Suprapubic skin (tissue), 4 donors: Measurements from ENCODE around the gene VAV2. TPM values are rescaled to one million over a fixed set of nuclear protein-coding genes. Genes with fewer than 3 reads are reported as not detected.

Source experiments
- DNase-seq, 2 donors: peaks; one replicate each; pipeline ENCODE4 v3.0.0-alpha.2; 2019; ENCODE audit warnings: low spot score in 2 of 2
- H3K27ac ChIP-seq: fragments of 200-600 bp; sonication (generic); one replicate; pipeline ENCODE4 v1.5.1; 2019
- H3K27me3 ChIP-seq: fragments of 200-600 bp; sonication (generic); one replicate; pipeline ENCODE4 v1.5.1; 2019
- H3K36me3 ChIP-seq: fragments of 200-600 bp; sonication (generic); one replicate; pipeline ENCODE4 v1.5.1; 2019
- H3K4me1 ChIP-seq: fragments of 200-600 bp; sonication (generic); one replicate; pipeline ENCODE4 v1.5.1; 2019
- H3K4me3 ChIP-seq: fragments of 200-600 bp; sonication (generic); one replicate; pipeline ENCODE4 v1.5.1; 2019; ENCODE audit warnings: mild to moderate bottlenecking
- H3K9me3 ChIP-seq: fragments of 200-600 bp; sonication (generic); one replicate; pipeline ENCODE4 v1.5.1; 2019
- EP300 ChIP-seq: sonication (generic); formaldehyde crosslinking; IDR thresholded peaks from one replicate; pipeline ENCODE4 v1.6.1; 2017; ENCODE audit warnings: antibody characterized with exemption
- POLR2A ChIP-seq, 2 donors: fragments of 450-650 bp; IDR thresholded peaks; one replicate each; pipeline ENCODE4 v1.6.1; 2017; ENCODE audit warnings: antibody characterized with exemption in 2 of 2, mild to moderate bottlenecking in 2 of 2, moderate library complexity in 2 of 2
- POLR2AphosphoS5 ChIP-seq, 3 donors: sonication (generic); formaldehyde crosslinking; IDR thresholded peaks; one replicate each; pipeline ENCODE4 v1.6.1; 2017; ENCODE audit warnings: antibody characterized with exemption in 3 of 3
- WGBS: methylation state at CpG from one replicate; pipeline ENCODE4 v1.1.5; 2018; 5-methylcytosine and 5-hydroxymethylcytosine counted together
- total RNA-seq, 4 donors: library from RNA; depleted of rRNA; stranded (reverse); fragments of >200 nt; gene quantifications; one replicate each; pipeline ENCODE4 v1.1.0, GENCODE V29; 2016
- TF ChIP-seq, protein P1 (sequence below), 2 donors: fragments of 200-600 bp in 1 of 2; fragments of 450-650 bp in 1 of 2; sonication (generic) in 1 of 2; IDR thresholded peaks; one replicate each; pipeline ENCODE4 v1.5.1; 2016 to 2019; ENCODE audit warnings: antibody characterized with exemption in 2 of 2, mild to moderate bottlenecking in 1 of 2, moderate library complexity in 1 of 2

The VAV2 gene
- 10 to 100 TPM in 1 of 4 donors, 1 to 10 TPM in 3; 5.2 to 10.3 (median 6.4) TPM for total RNA-seq

DNA sequence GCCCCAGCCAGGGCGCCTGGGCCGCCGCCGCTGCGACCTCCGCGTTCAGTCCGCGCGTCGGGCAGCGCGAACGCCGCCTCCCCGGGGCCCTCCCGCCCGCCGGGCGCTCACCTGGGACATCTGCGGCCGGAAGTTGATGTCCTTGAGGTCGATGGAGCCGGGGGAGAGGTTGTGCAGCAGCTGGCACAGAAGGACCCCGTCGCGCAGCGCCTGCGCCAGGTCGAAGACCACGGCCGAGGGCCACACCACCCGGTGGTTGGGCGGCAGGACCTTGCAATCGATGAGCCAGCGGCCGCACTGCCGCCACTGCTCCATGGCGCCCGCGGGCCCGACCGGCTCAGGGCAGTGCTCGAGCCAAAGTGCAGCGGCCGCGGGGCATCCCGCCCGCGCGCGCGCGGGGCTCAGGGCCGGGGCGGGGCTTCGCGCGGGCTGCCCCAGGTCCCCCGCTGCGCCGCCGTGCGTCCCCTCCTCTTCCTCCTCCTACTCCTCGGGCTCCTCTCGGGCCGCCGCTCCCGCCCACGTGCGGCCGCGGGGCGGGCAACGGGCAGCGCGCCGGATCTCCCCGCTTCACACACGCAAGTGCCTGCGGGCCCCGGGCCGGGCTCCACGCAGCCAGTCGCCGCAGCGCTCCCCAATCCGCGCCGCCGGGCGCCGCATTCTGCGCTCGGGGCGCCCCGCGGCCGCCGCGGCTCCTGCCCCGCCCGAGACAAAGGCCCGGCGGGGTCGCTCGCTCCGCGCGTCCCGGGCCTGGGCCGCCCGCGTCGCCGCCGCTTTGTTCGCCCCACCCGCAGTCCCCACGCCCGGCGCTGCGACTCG lies at the start of gene VAV2:
Gene VAV2, minus strand, starts transcription at position 361 of the 816 bp plus-strand sequence. Its CDS starts 46 bp downstream, at position 315.
- peak within 1 kb of the TSS; percentile 69 for H3K27ac ChIP-seq
- H3K4me3 ChIP-seq: peak within 1 kb of the TSS; percentile 68
- DNase-seq: peak; percentile 73 to 81
- WGBS: 2% methylated on average over 10 of the region's 124 CpGs
- H3K4me1 ChIP-seq: peaks cover 42% of the 10 kb centered on the region
- TF ChIP-seq POLR2AphosphoS5 (IDR thresholded peaks at IDR 0.05) (no peak), EP300 (no peak), POLR2A (IDR thresholded peaks at IDR 0.05) (no peak)
- TF ChIP-seq, protein P1, sequence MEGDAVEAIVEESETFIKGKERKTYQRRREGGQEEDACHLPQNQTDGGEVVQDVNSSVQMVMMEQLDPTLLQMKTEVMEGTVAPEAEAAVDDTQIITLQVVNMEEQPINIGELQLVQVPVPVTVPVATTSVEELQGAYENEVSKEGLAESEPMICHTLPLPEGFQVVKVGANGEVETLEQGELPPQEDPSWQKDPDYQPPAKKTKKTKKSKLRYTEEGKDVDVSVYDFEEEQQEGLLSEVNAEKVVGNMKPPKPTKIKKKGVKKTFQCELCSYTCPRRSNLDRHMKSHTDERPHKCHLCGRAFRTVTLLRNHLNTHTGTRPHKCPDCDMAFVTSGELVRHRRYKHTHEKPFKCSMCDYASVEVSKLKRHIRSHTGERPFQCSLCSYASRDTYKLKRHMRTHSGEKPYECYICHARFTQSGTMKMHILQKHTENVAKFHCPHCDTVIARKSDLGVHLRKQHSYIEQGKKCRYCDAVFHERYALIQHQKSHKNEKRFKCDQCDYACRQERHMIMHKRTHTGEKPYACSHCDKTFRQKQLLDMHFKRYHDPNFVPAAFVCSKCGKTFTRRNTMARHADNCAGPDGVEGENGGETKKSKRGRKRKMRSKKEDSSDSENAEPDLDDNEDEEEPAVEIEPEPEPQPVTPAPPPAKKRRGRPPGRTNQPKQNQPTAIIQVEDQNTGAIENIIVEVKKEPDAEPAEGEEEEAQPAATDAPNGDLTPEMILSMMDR (IDR thresholded peaks at IDR 0.05): no peak
- H3K27me3 ChIP-seq: peaks cover 8% of the 10 kb centered on the region
- H3K9me3 ChIP-seq: no peaks in the 10 kb centered on the region
- no peaks in the 10 kb centered on the region for H3K36me3 ChIP-seq

DNA sequence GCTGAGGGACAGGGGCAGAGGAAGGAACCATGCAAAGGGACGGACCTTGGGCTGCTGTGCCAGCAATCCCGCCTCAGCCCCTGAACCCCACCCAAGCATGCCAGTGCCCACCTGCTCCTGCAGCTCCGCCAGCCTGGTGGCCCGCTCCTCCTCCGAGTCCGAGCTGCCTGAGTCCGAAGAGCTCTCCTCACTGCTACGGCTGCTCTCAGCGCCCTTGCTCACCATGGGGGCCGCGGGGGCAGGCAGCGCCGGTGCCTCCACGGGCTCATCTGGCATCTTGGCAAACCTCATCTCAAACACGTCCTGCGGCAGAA lies 49.5 kb upstream of the VAV2 start:
- H3K9me3 ChIP-seq: no peaks in the 10 kb centered on the region
- no peak overlapping the region for H3K4me3 ChIP-seq
- peaks cover 10% of the 10 kb centered on the region for H3K4me1 ChIP-seq
- H3K27ac ChIP-seq: no peak overlapping the region
- TF ChIP-seq, protein P1 (IDR thresholded peaks at IDR 0.05): no peak
- TF ChIP-seq POLR2AphosphoS5 (IDR thresholded peaks at IDR 0.05) (no peak), POLR2A (IDR thresholded peaks at IDR 0.05) (no peak), EP300 (no peak)
- peaks cover 89% of the 10 kb centered on the region for H3K36me3 ChIP-seq
- DNase-seq: no peak
- WGBS: 85% methylated on average over 14 of the region's 16 CpGs
- no peaks in the 10 kb centered on the region for H3K27me3 ChIP-seq

GRCh38 chr9:134040781-134041648 lies 48.9 kb upstream of the VAV2 start:
- H3K4me3 ChIP-seq: no peak overlapping the region
- DNase-seq: no peak
- no peaks in the 10 kb centered on the region for H3K9me3 ChIP-seq
- TF ChIP-seq POLR2AphosphoS5 (IDR thresholded peaks at IDR 0.05): no peak
- TF ChIP-seq, protein P1 (IDR thresholded peaks at IDR 0.05): no peak
- no peak for TF ChIP-seq POLR2A (IDR thresholded peaks at IDR 0.05)
- no peak for TF ChIP-seq EP300
- H3K27ac ChIP-seq: no peak overlapping the region
- peaks cover 10% of the 10 kb centered on the region for H3K4me1 ChIP-seq
- peaks cover 89% of the 10 kb centered on the region for H3K36me3 ChIP-seq
- no peaks in the 10 kb centered on the region for H3K27me3 ChIP-seq
- 63% methylated on average over 12 of the region's 21 CpGs for WGBS

- H3K27me3 ChIP-seq: no peaks in the 10 kb centered on the region
- TF ChIP-seq POLR2AphosphoS5 (IDR thresholded peaks at IDR 0.05) (no peak), POLR2A (IDR thresholded peaks at IDR 0.05) (no peak), EP300 (no peak)
- TF ChIP-seq, protein P1 (IDR thresholded peaks at IDR 0.05): no peak
- 96% methylated on average over 16 of the region's 17 CpGs for WGBS
- no peak for DNase-seq
- no peak overlapping the region for H3K4me3 ChIP-seq
- H3K36me3 ChIP-seq: peaks cover 89% of the 10 kb centered on the region
- H3K4me1 ChIP-seq: peaks cover 10% of the 10 kb centered on the region
- H3K27ac ChIP-seq: no peak overlapping the region
- H3K9me3 ChIP-seq: no peaks in the 10 kb centered on the region
These were observed 48.0 kb upstream of the VAV2 start for GRCh38 chr9:134040176-134040565.
